Liver (tissue), 9 donors: ENCODE results near the gene ARF5. TPM values are rescaled to one million over a fixed set of nuclear protein-coding genes. Genes with fewer than 3 reads are reported as not detected.

ENCODE experiments used
- DNase-seq: peaks from one replicate; pipeline ENCODE4 v3.0.0-alpha.2; 2017; ENCODE audit warnings: low spot score
- H3K27ac ChIP-seq, 2 donors: one replicate each; pipeline ENCODE4 v1.7.0; 2013; ENCODE audit warnings: inconsistent platforms in 2 of 2, low read length in 2 of 2, control low read depth in 1 of 2, low read depth in 1 of 2, mild to moderate bottlenecking in 1 of 2
- H3K27me3 ChIP-seq, 4 donors: one replicate each; pipeline versions ENCODE4 v1.6.1 to v1.7.0; 2013; ENCODE audit warnings: low read length in 3 of 4, inconsistent platforms in 1 of 4, mild to moderate bottlenecking in 1 of 4, moderate library complexity in 1 of 4; ENCODE audit not compliant: control insufficient read depth in 4 of 4, insufficient read depth in 4 of 4
- H3K36me3 ChIP-seq, 4 donors: one replicate each; pipeline versions ENCODE4 v1.6.1 to v1.7.0; 2013; ENCODE audit warnings: low read length in 3 of 4, mild to moderate bottlenecking in 3 of 4, low read depth in 1 of 4, moderate library complexity in 1 of 4; ENCODE audit not compliant: control insufficient read depth in 4 of 4, insufficient read depth in 3 of 4
- H3K4me1 ChIP-seq, 4 donors: one replicate each; pipeline versions ENCODE4 v1.6.1 to v1.7.0; 2013; ENCODE audit warnings: low read length in 3 of 4, mild to moderate bottlenecking in 3 of 4, moderate library complexity in 1 of 4; ENCODE audit not compliant: control insufficient read depth in 4 of 4, insufficient read depth in 4 of 4
- H3K4me3 ChIP-seq, 3 donors: one replicate each; pipeline versions ENCODE4 v1.6.1 to v1.7.0; 2013; ENCODE audit warnings: low read length in 3 of 3, control low read depth in 1 of 3, low read depth in 1 of 3, mild to moderate bottlenecking in 1 of 3
- H3K9ac ChIP-seq, 2 donors: one replicate each; pipeline ENCODE4 v1.7.0; 2013; ENCODE audit warnings: low read length in 2 of 2, mild to moderate bottlenecking in 2 of 2, moderate library complexity in 2 of 2, control low read depth in 1 of 2, low read depth in 1 of 2
- H3K9me3 ChIP-seq, 4 donors: one replicate each; pipeline versions ENCODE4 v1.6.1 to v1.7.0; 2013; ENCODE audit warnings: low read length in 3 of 4; ENCODE audit not compliant: control insufficient read depth in 4 of 4
- CTCF ChIP-seq: fragments of 150-350 bp; IDR thresholded peaks from 2 replicates; pipeline ENCODE4 v1.5.1; 2017; ENCODE audit warnings: improper control_type of control experiment, low read depth, low read length; ENCODE audit not compliant: missing input control
- EGR1 ChIP-seq, 2 donors: IDR thresholded peaks; 2 replicates each; pipeline ENCODE4 v1.6.1; 2016 to 2018; ENCODE audit warnings: antibody characterized with exemption in 2 of 2, low read depth in 2 of 2
- FOXA2 ChIP-seq: IDR thresholded peaks from 2 replicates; pipeline ENCODE4 v1.6.1; 2016; ENCODE audit warnings: antibody characterized with exemption
- GABPA ChIP-seq, 2 donors: IDR thresholded peaks in 1 of 2; conservative IDR thresholded peaks in 1 of 2; 2 replicates each; pipeline ENCODE4 v1.6.1; 2016; ENCODE audit warnings: antibody characterized with exemption in 2 of 2, mild to moderate bottlenecking in 1 of 2, moderate library complexity in 1 of 2
- HNF4A ChIP-seq, 2 donors: conservative IDR thresholded peaks; 2 replicates each; pipeline ENCODE4 v1.6.1; 2016; ENCODE audit warnings: antibody characterized with exemption in 2 of 2, mild to moderate bottlenecking in 2 of 2
- JUND ChIP-seq, 2 donors: IDR thresholded peaks; 2 replicates each; pipeline ENCODE4 v1.6.1; 2016; ENCODE audit warnings: antibody characterized with exemption in 2 of 2
- MAX ChIP-seq: IDR thresholded peaks from 2 replicates; pipeline ENCODE4 v1.6.1; 2016; ENCODE audit warnings: antibody characterized with exemption
- NR2F2 ChIP-seq: IDR thresholded peaks from 2 replicates; pipeline ENCODE4 v1.6.1; 2016; ENCODE audit warnings: antibody characterized with exemption
- RAD21 ChIP-seq, 2 donors: IDR thresholded peaks; 2 replicates each; pipeline ENCODE4 v1.6.1; 2016; ENCODE audit warnings: antibody characterized with exemption in 2 of 2, mild to moderate bottlenecking in 2 of 2
- REST ChIP-seq: IDR thresholded peaks from 2 replicates; pipeline ENCODE4 v1.6.1; 2016; ENCODE audit warnings: antibody characterized with exemption, mild to moderate bottlenecking
- SP1 ChIP-seq: IDR thresholded peaks from 2 replicates; pipeline ENCODE4 v1.6.1; 2018; ENCODE audit warnings: antibody characterized with exemption, mild to moderate bottlenecking
- TAF1 ChIP-seq: conservative IDR thresholded peaks from 2 replicates; pipeline ENCODE4 v1.6.1; 2016; ENCODE audit warnings: antibody characterized with exemption, mild to moderate bottlenecking
- YY1 ChIP-seq: IDR thresholded peaks from 2 replicates; pipeline ENCODE4 v1.6.1; 2016; ENCODE audit warnings: antibody characterized with exemption, mild to moderate bottlenecking
- ZBTB33 ChIP-seq: IDR thresholded peaks from 2 replicates; pipeline ENCODE4 v1.6.1; 2016; ENCODE audit warnings: antibody characterized with exemption
- WGBS: extraction: QIAGEN DNeasy Blood & Tissue Kit; methylation state at CpG from one replicate; pipeline ENCODE4 v1.1.7; 2013; 5-methylcytosine and 5-hydroxymethylcytosine counted together
- polyA plus RNA-seq, 2 donors: library from polyadenylated mRNA; stranded (reverse) in 1 of 2; unstranded in 1 of 2; fragments of 200-250 nt in 1 of 2; fragments of >200 nt in 1 of 2; fragmentation: Nextera tagmentation in 1 of 2; extraction: Ambion mirVana in 1 of 2; gene quantifications; one replicate each; pipeline versions ENCODE4 v1.2.1 to v1.2.3, GENCODE V29; 2013 to 2015
- total RNA-seq, 2 donors: library from RNA; depleted of rRNA; stranded (reverse); fragments of >200 nt; gene quantifications; one replicate each; pipeline ENCODE4 v1.2.3, GENCODE V29; 2014
- TF ChIP-seq, protein P1 (sequence below): IDR thresholded peaks from 2 replicates; pipeline ENCODE4 v1.6.1; 2016; ENCODE audit warnings: antibody characterized with exemption
- donor health status: healthy.
- donor health status: healthy.
- donor health status: healthy.
- donor health status: healthy.
- donor health status: healthy.

Gene ARF5
- total and polyA plus RNA-seq, 4 donors: 47.8 to 90.0 (median 55.4) TPM

DNA sequence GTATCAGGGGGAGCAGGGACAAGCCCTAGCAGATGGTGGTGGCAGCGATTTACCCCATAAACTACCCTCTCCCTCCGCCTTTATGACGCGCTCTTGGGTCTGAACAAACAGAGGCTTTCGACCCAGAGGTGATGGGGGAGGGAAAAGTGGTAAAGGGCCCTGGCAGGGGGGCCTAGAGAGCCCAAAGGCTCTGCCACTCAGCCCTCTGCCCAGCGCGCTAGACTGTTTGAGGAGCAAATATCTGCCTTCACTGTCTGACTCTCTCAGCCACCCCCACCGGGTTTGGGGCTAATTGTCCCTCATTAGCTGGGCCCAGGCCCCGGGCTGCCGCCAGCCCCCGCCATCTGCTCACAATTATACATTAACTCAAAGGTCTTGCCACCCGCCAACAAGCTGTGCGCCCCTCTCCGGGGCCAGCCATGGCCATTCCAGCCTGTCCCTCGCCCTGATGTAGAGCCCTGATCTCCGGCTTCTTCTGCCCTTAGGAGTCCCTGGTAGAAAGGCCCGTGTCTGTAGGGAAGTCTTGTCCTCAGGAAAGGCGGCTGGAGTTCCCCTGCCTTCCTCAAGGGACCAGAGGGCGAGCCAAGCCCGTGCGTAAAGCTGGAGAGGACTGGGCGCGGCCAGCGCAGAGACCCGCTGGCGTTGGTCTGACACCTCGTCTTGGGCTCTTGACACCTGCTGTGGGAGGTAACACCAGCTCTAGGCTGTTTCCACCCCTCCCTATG is 31.6 kb downstream of the ARF5 start:
- Histone ChIP-seq H3K36me3 (no peaks in the 10 kb centered on the region), H3K9me3 (no peaks in the 10 kb centered on the region), H3K4me3 (no peak overlapping the region), H3K4me1 (peaks cover 0 to 5% (median 0%) of the 10 kb centered on the region in 4 donors), H3K27me3 (peaks cover 0 to 13% (median 3%) of the 10 kb centered on the region in 4 donors), H3K9ac (no peak overlapping the region), H3K27ac (no peak overlapping the region)
- WGBS: 8% methylated on average over 27 of the region's 27 CpGs
- TF ChIP-seq JUND (IDR thresholded peaks at IDR 0.05): no peak
- no peak for DNase-seq

DNA sequence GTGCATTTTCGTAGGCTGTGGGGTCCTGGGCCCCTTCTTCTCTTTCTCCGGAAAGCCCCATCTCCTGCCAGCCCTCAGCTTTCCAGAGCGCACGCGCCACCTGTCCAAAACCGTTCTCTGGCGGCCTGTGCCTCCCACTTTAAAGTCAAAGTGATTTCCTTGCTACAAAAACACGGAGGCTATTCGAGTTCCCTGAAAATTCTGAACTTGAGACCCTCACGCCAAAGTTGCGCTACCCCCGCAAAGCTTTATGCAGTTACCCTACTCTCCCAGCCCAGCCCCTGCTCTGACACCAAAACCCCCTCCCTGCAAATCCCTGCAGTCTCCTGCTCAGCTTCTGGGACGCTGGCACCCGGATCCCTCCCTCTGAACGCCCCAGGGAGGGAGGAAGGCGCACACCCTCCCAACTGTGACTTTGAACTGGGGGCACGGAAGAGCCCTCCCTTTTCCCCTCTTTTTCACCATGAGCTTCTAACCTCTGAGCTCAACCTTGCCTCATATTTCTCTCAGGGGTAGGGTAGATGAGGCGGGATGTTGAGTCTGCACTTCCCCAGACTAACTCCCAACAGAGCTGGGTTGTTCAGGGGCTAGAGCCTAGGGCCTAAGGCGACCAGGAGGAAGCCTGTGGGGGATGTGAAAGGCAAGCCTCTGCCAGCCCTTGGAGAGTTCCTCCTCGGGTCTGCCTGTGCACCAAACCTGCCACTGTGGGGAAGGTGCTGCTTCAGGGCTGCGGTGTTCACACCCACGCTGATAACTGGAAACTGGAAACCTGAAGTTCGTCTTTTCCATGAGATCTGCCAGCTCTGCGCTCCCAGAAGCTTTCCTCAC is 32.4 kb downstream of the ARF5 start:
- H3K9me3 ChIP-seq: no peaks in the 10 kb centered on the region
- no peak for TF ChIP-seq CTCF
- no peak for TF ChIP-seq EGR1 (IDR thresholded peaks at IDR 0.05; ENCODE audit: low read depth in 2 of 2)
- TF ChIP-seq MAX: no peak
- TF ChIP-seq FOXA2: no peak
- TF ChIP-seq, protein P1, sequence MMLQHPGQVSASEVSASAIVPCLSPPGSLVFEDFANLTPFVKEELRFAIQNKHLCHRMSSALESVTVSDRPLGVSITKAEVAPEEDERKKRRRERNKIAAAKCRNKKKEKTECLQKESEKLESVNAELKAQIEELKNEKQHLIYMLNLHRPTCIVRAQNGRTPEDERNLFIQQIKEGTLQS: no peak
- no peak for TF ChIP-seq HNF4A (conservative IDR thresholded peaks at IDR 0.05)
- no peak for TF ChIP-seq NR2F2
- no peak for TF ChIP-seq ZBTB33
- no peak for TF ChIP-seq REST
- no peak for TF ChIP-seq GABPA (IDR thresholded peaks at IDR 0.05 in 1 of 2, conservative IDR thresholded peaks at IDR 0.05 in 1 of 2)
- no peak for TF ChIP-seq SP1
- no peak for TF ChIP-seq TAF1
- TF ChIP-seq YY1: no peak
- TF ChIP-seq RAD21 (IDR thresholded peaks at IDR 0.05): no peak
- H3K27ac ChIP-seq: no peak overlapping the region
- H3K27me3 ChIP-seq: peaks cover 0 to 7% (median 3%) of the 10 kb centered on the region in 4 donors
- H3K4me1 ChIP-seq: peaks cover 0 to 5% (median 0%) of the 10 kb centered on the region in 4 donors
- 5% methylated on average over 24 of the region's 24 CpGs for WGBS
- H3K36me3 ChIP-seq: no peaks in the 10 kb centered on the region
- no peak overlapping the region for H3K4me3 ChIP-seq
- DNase-seq: no peak
- H3K9ac ChIP-seq: no peak overlapping the region
